ENCODE measurements around the gene JAK3.

DNA sequence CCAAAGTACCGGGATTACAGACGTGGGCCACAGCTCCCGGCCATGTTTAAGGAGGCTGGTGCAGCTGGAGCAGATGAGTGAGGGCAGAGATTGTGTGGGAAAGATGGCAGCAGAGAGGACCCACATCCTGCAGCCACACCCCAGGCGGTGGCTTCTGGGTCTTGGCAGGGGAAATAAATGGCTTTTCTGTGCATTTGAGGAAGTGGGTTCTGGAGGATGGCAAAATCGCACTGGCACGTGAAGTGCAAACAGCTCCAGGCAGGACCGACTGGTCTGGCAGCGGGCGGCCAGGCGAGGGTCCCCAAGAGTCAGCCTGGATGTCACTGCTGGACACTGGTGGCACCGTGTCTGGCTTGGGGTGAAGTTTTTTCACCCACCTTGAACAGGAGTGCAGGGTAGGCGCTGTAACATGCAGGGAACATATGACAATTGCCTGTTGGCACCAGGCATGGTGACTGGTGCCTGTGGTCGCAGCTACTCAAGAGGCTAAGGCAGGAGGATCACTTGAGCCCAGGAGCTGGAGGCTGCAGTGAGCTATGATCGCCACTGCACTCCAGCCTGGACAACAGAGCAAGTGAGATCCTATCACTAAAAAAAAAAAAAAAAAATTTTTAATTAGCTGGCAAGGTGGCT is 44.4 kb downstream of the JAK3 start:
- TF ChIP-seq, protein P1, sequence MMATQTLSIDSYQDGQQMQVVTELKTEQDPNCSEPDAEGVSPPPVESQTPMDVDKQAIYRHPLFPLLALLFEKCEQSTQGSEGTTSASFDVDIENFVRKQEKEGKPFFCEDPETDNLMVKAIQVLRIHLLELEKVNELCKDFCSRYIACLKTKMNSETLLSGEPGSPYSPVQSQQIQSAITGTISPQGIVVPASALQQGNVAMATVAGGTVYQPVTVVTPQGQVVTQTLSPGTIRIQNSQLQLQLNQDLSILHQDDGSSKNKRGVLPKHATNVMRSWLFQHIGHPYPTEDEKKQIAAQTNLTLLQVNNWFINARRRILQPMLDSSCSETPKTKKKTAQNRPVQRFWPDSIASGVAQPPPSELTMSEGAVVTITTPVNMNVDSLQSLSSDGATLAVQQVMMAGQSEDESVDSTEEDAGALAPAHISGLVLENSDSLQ (IDR thresholded peaks at IDR 0.05) = no peak
- TF ChIP-seq IRF3 (IDR thresholded peaks at IDR 0.05) = no peak

Data from GM12878 (cell line).